RWPE2 (cell line): ENCODE data around the gene PID1.

Source experiments
- ATAC-seq: fragments of 200-7000 bp; cut with Tn5 transposase; 3 replicates; pipeline ENCODE4 v1.9.1; 2021; ENCODE audit warnings: low read depth
- DNase-seq: peaks from one replicate; pipeline ENCODE4 v3.0.0-alpha.2; 2020; ENCODE audit warnings: low spot score
- H3K27ac ChIP-seq: fragments of 450-650 bp; 2 replicates; pipeline ENCODE4 v1.5.1; 2017; ENCODE audit warnings: mild to moderate bottlenecking; ENCODE audit not compliant: poor library complexity, severe bottlenecking
- H3K27me3 ChIP-seq: fragments of 250-450 bp; sonication (Bioruptor Pico); 2 replicates; pipeline ENCODE4 v1.5.1; 2021; ENCODE audit warnings: mild to moderate bottlenecking, moderate library complexity; ENCODE audit not compliant: insufficient read depth, poor library complexity, severe bottlenecking
- H3K36me3 ChIP-seq: fragments of 250-450 bp; sonication (Bioruptor Pico); 2 replicates; pipeline ENCODE4 v1.5.1; 2020; ENCODE audit warnings: low read depth, mild to moderate bottlenecking, moderate library complexity
- H3K4me1 ChIP-seq: fragments of 250-450 bp; sonication (Bioruptor Pico); 2 replicates; pipeline ENCODE4 v1.5.1; 2021; ENCODE audit warnings: mild to moderate bottlenecking, moderate library complexity; ENCODE audit not compliant: insufficient read depth, poor library complexity, severe bottlenecking
- H3K4me3 ChIP-seq: fragments of 250-450 bp; sonication (Bioruptor Pico); 2 replicates; pipeline ENCODE4 v1.5.1; 2021; ENCODE audit warnings: mild to moderate bottlenecking, moderate library complexity; ENCODE audit not compliant: severe bottlenecking
- H3K9me3 ChIP-seq: fragments of 250-450 bp; sonication (Bioruptor Pico); 2 replicates; pipeline ENCODE4 v1.5.1; 2021; ENCODE audit warnings: mild to moderate bottlenecking, moderate library complexity; ENCODE audit not compliant: severe bottlenecking
- TF ChIP-seq, protein P1 (sequence below): fragments of 450-650 bp; IDR thresholded peaks from one replicate; pipeline ENCODE4 v1.5.1; 2017; ENCODE audit warnings: mild to moderate bottlenecking, moderate library complexity; ENCODE audit not compliant: poor library complexity, severe bottlenecking

The PID1 gene

DNA sequence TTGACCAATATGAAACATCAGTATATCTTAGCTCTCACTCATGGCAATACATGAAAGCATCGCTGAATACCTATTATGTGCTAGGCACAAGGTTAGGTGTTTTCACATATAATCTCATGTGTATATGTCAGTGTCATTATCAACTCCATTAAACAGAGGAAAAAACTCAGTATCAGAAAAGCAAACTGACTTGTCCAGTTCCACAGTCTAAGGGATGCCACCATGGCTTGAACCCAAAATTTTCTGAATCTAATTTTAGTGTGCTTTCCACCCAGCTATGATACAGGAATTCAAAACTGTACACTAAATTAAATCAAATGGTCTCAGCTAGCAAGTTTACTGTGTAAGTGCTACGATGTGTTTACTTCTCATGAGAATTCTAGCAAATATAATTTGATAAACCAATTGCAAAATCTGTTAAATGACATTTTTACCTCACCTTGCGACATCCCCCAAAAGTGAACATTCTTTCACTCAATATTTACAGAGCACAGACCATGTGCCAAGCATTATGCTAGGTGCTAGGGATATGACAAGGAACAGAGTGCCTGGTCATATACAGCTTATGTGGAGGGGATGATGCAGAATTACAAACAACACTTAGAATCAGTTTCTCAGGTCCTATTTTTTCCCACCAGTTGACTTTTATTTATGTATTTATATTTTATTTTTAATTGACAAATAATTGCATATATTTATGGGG lies 211.6 kb downstream of the PID1 start:
- Histone ChIP-seq H3K4me3 (no peak overlapping the region), H3K36me3 (no peaks in the 10 kb centered on the region), H3K27me3 (no peaks in the 10 kb centered on the region), H3K9me3 (no peaks in the 10 kb centered on the region), H3K27ac (no peak overlapping the region), H3K4me1 (no peaks in the 10 kb centered on the region)
- no peak for DNase-seq
- ATAC-seq = no peak
- TF ChIP-seq, protein P1, sequence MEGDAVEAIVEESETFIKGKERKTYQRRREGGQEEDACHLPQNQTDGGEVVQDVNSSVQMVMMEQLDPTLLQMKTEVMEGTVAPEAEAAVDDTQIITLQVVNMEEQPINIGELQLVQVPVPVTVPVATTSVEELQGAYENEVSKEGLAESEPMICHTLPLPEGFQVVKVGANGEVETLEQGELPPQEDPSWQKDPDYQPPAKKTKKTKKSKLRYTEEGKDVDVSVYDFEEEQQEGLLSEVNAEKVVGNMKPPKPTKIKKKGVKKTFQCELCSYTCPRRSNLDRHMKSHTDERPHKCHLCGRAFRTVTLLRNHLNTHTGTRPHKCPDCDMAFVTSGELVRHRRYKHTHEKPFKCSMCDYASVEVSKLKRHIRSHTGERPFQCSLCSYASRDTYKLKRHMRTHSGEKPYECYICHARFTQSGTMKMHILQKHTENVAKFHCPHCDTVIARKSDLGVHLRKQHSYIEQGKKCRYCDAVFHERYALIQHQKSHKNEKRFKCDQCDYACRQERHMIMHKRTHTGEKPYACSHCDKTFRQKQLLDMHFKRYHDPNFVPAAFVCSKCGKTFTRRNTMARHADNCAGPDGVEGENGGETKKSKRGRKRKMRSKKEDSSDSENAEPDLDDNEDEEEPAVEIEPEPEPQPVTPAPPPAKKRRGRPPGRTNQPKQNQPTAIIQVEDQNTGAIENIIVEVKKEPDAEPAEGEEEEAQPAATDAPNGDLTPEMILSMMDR = no peak

- Histone ChIP-seq H3K9me3 (no peaks in the 10 kb centered on the region), H3K4me3 (no peak overlapping the region), H3K4me1 (no peaks in the 10 kb centered on the region), H3K27ac (no peak overlapping the region), H3K27me3 (no peaks in the 10 kb centered on the region), H3K36me3 (no peaks in the 10 kb centered on the region)
- DNase-seq = no peak
- TF ChIP-seq, protein P1 = no peak
- no peak for ATAC-seq
Observed at GRCh38 chr2:229057976-229058553, 213.0 kb downstream of the PID1 start.

DNA sequence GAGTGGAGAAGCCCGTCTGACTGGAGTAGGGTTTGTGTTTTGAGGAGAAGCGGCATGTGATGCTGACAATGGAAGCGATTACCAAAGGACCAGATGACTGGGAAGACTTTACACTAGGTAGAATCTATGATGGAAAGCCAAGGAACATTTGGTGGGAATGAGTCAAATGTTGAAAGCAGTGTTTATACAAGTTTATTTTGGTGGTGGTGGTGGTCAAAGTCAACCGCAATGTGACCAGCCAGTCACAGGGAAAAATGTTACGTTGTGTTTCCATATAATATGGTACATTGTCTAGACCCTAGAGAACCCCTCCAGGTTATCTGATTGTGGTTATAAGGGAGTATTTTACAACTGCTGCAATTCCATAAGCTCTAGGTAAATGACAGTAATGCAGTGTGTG lies 216.8 kb downstream of the PID1 start:
- Histone ChIP-seq H3K36me3 (no peaks in the 10 kb centered on the region), H3K9me3 (no peaks in the 10 kb centered on the region), H3K4me3 (no peak overlapping the region), H3K27ac (no peak overlapping the region), H3K4me1 (no peaks in the 10 kb centered on the region), H3K27me3 (no peaks in the 10 kb centered on the region)
- TF ChIP-seq, protein P1 = no peak
- no peak for DNase-seq
- no peak for ATAC-seq

GRCh38 chr2:229051798-229052197 lies 219.3 kb downstream of the PID1 start:
- no peak for DNase-seq
- H3K4me3 ChIP-seq = no peak overlapping the region
- no peaks in the 10 kb centered on the region for H3K4me1 ChIP-seq
- no peaks in the 10 kb centered on the region for H3K36me3 ChIP-seq
- no peak overlapping the region for H3K27ac ChIP-seq
- no peaks in the 10 kb centered on the region for H3K9me3 ChIP-seq
- no peaks in the 10 kb centered on the region for H3K27me3 ChIP-seq
- TF ChIP-seq, protein P1 = no peak
- no peak for ATAC-seq

DNA sequence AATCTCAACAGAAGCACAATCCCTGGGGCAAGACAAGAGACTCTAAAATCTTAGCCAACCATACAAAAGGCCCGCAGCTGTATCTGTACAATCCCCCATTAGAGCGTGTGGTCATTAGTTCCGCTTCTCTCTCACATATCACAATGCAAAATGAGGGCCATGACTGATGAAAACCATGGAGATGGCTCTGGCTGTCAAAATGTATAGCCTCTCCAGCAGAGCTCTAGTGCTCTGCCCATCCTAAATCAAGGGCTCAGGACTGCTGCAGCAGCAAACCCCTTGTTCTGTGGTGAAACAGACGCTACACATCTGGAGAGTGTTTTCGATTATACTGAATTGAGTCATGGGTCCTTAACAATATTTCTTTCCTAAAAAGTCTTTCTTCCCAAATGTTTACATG lies 221.0 kb downstream of the PID1 start:
- no peak for DNase-seq
- H3K36me3 ChIP-seq = no peaks in the 10 kb centered on the region
- TF ChIP-seq, protein P1 = no peak
- ATAC-seq = no peak
- H3K4me1 ChIP-seq = no peaks in the 10 kb centered on the region
- H3K27me3 ChIP-seq = no peaks in the 10 kb centered on the region
- H3K9me3 ChIP-seq = no peaks in the 10 kb centered on the region
- H3K27ac ChIP-seq = no peak overlapping the region
- H3K4me3 ChIP-seq = no peak overlapping the region
